CD14-positive monocyte (primary cell): Measurements from ENCODE around the gene IKBKG. TPM values are rescaled to one million over a fixed set of nuclear protein-coding genes. Genes with fewer than 3 reads are reported as not detected.

ENCODE experiments used
- DNase-seq, 3 donors: peaks; one replicate each; pipeline ENCODE4 v3.0.0-alpha.2; 2011 to 2022
- H2AFZ ChIP-seq: 2 replicates; pipeline ENCODE4 v1.6.0; 2012; ENCODE audit warnings: mild to moderate bottlenecking, low read depth, low read length, inconsistent platforms; ENCODE audit not compliant: insufficient read depth, poor library complexity, severe bottlenecking
- H3K27ac ChIP-seq, 2 donors: 1 replicate in 1 of 2; 2 replicates in 1 of 2; pipeline ENCODE4 v1.5.1; 2012 to 2013; ENCODE audit warnings: low read length in 2 of 2, control low read depth in 1 of 2, inconsistent platforms in 1 of 2, low read depth in 1 of 2, mild to moderate bottlenecking in 1 of 2
- H3K27me3 ChIP-seq, 2 donors: one replicate each; pipeline versions ENCODE4 v1.6.0 to v1.6.1; 2011 to 2013; ENCODE audit warnings: low read length in 2 of 2; ENCODE audit not compliant: control insufficient read depth in 2 of 2, insufficient read depth in 2 of 2
- H3K36me3 ChIP-seq, 2 donors: replicated peaks in 1 of 2; 1 replicate in 1 of 2; 2 replicates in 1 of 2; pipeline versions ENCODE4 v1.5.1 to v1.6.1; 2012 to 2013; ENCODE audit warnings: low read length in 2 of 2, control low read depth in 1 of 2, inconsistent platforms in 1 of 2, mild to moderate bottlenecking in 1 of 2; ENCODE audit not compliant: insufficient read depth in 2 of 2, control insufficient read depth in 1 of 2
- H3K4me1 ChIP-seq, 2 donors: 1 replicate in 1 of 2; 2 replicates in 1 of 2; pipeline versions ENCODE4 v1.5.1 to v1.6.1; 2012 to 2013; ENCODE audit warnings: low read length in 2 of 2, control low read depth in 1 of 2, inconsistent platforms in 1 of 2, mild to moderate bottlenecking in 1 of 2, moderate library complexity in 1 of 2; ENCODE audit not compliant: insufficient read depth in 2 of 2, control insufficient read depth in 1 of 2
- H3K4me2 ChIP-seq: replicated peaks from 2 replicates; pipeline ENCODE3; 2012; ENCODE audit warnings: low read length, moderate library complexity, mild to moderate bottlenecking; ENCODE audit not compliant: poor library complexity, severe bottlenecking; ENCODE audit errors: extremely low read depth
- H3K4me3 ChIP-seq, 3 experiments: fragments of 200-600 bp in 1 of 3; sonication (generic) in 1 of 3; replicated peaks in 1 of 3; 1 replicate in 2 of 3; 2 replicates in 1 of 3; pipeline ENCODE4 v1.5.1; 2011 to 2013; ENCODE audit warnings: low read length in 3 of 3, mild to moderate bottlenecking in 3 of 3, control low read depth in 2 of 3, low read depth in 2 of 3, inconsistent platforms in 1 of 3, moderate library complexity in 1 of 3
- H3K79me2 ChIP-seq: 2 replicates; pipeline ENCODE4 v1.6.0; 2012; ENCODE audit warnings: mild to moderate bottlenecking, control low read depth, inconsistent platforms, low read length, moderate library complexity; ENCODE audit not compliant: insufficient read depth
- H3K9ac ChIP-seq: 2 replicates; pipeline ENCODE4 v1.6.0; 2017; ENCODE audit warnings: low read length, mild to moderate bottlenecking; ENCODE audit not compliant: insufficient read depth, poor library complexity, severe bottlenecking
- H3K9me3 ChIP-seq, 2 donors: replicated peaks in 1 of 2; 1 replicate in 1 of 2; 2 replicates in 1 of 2; pipeline versions ENCODE4 v1.5.1 to v1.6.1; 2012 to 2013; ENCODE audit warnings: low read length in 2 of 2, control low read depth in 1 of 2; ENCODE audit not compliant: control insufficient read depth in 1 of 2, insufficient read depth in 1 of 2
- H4K20me1 ChIP-seq: 2 replicates; pipeline ENCODE4 v1.6.0; 2012; ENCODE audit warnings: mild to moderate bottlenecking, low read length, control low read depth, moderate library complexity; ENCODE audit not compliant: insufficient read depth
- H3K27ac Mint-ChIP-seq, 7 donors: one replicate each; pipeline ENCODE4 v1.8.0; 2020; ENCODE audit warnings: mild to moderate bottlenecking in 7 of 7, mixed read lengths in 7 of 7, moderate library complexity in 6 of 7, inconsistent platforms in 2 of 7
- H3K27me3 Mint-ChIP-seq, 3 donors: one replicate each; pipeline ENCODE4 v1.8.0; 2021 to 2022; ENCODE audit warnings: low read depth in 3 of 3, mild to moderate bottlenecking in 3 of 3, mixed read lengths in 3 of 3, moderate library complexity in 3 of 3, inconsistent platforms in 1 of 3
- H3K36me3 Mint-ChIP-seq, 2 donors: one replicate each; pipeline ENCODE4 v1.8.0; 2020; ENCODE audit warnings: mixed read lengths in 2 of 2, inconsistent platforms in 1 of 2, mild to moderate bottlenecking in 1 of 2
- H3K4me1 Mint-ChIP-seq: one replicate; pipeline ENCODE4 v1.8.0; 2020; ENCODE audit warnings: mild to moderate bottlenecking, mixed read lengths
- H3K4me3 Mint-ChIP-seq, 2 donors: one replicate each; pipeline ENCODE4 v1.8.0; 2020; ENCODE audit warnings: mild to moderate bottlenecking in 2 of 2, mixed read lengths in 2 of 2, moderate library complexity in 1 of 2
- H3K9me3 Mint-ChIP-seq, 7 donors: one replicate each; pipeline ENCODE4 v1.8.0; 2020 to 2022; ENCODE audit warnings: mixed read lengths in 7 of 7, mild to moderate bottlenecking in 6 of 7, moderate library complexity in 6 of 7, inconsistent platforms in 2 of 7
- CTCF ChIP-seq: fragments of 200-600 bp; IDR thresholded peaks from one replicate; pipeline ENCODE4 v1.8.0; 2022; ENCODE audit warnings: antibody characterized with exemption, mild to moderate bottlenecking
- WGBS: methylation state at CpG from one replicate; pipeline ENCODE4 v1.1.5; 2013; ENCODE audit warnings: missing lambda C conversion rate; ENCODE audit not compliant: insufficient coverage; 5-methylcytosine and 5-hydroxymethylcytosine counted together
- intact Hi-C, 2 donors: fragments of 100-400 bp; cut with micrococcal nuclease; formaldehyde crosslinking; loops; one replicate each; pipeline versions ENCODE4 v1.15.0 to v1.15.1; 2023
- polyA plus RNA-seq, 3 donors: library from polyadenylated mRNA; depleted of rRNA in 1 of 3; unstranded in 2 of 3; stranded (reverse) in 1 of 3; fragments of 300-500 nt in 2 of 3; fragments of >200 nt in 1 of 3; fragmentation: Illumina TruSeq in 2 of 3; gene quantifications; 1 replicate in 2 of 3; 2 replicates in 1 of 3; pipeline ENCODE4 v1.2.3, GENCODE V29; 2012 to 2021

IKBKG gene
- polyA plus RNA-seq, 3 donors, result 31.3 to 60.8 (median 33.7) TPM

GRCh38 chrX:154525606-154526490, 21.6 kb upstream of the IKBKG start:
- Histone ChIP-seq H3K4me3 (no peak overlapping the region), H4K20me1 (no peaks in the 10 kb centered on the region), H3K27me3 (no peaks in the 10 kb centered on the region), H3K4me1 (peaks cover 11 to 12% of the 10 kb centered on the region in 2 donors), H3K27ac (no peak overlapping the region), H3K79me2 (no peaks in the 10 kb centered on the region), H3K9ac (no peak overlapping the region), H3K36me3 (peaks cover 3 to 6% of the 10 kb centered on the region in 2 donors), H3K4me2 (no peak overlapping the region), H3K9me3 (no peaks in the 10 kb centered on the region), H2AFZ (no peak overlapping the region)
- intact Hi-C loops, result no loop called here
- 69% methylated on average over 5 of the region's 14 CpGs for WGBS
- peaks cover under 1% of the 10 kb centered on the region in 2 donors for H3K36me3 Mint-ChIP-seq
- H3K9me3 Mint-ChIP-seq, result peaks cover 0 to 2% (median 0%) of the 10 kb centered on the region in 7 donors
- TF ChIP-seq CTCF, result no peak
- H3K27ac Mint-ChIP-seq, result no peak overlapping the region
- DNase-seq, result no peak
- peaks cover 1 to 19% (median 1%) of the 10 kb centered on the region in 3 donors for H3K27me3 Mint-ChIP-seq
- H3K4me3 Mint-ChIP-seq, result no peak overlapping the region
- H3K4me1 Mint-ChIP-seq, result peaks cover 11% of the 10 kb centered on the region

GRCh38 chrX:154526901-154527675, 20.3 kb upstream of the IKBKG start:
- peak overlapping the region in 2 of 3 experiments; percentile 14 to 64 for H3K4me3 ChIP-seq
- intact Hi-C loops, result no loop called here
- H3K9me3 ChIP-seq, result no peaks in the 10 kb centered on the region
- peak overlapping the region; percentile 41 to 74 for H3K4me3 Mint-ChIP-seq
- peaks cover 4 to 11% of the 10 kb centered on the region in 2 donors for H3K36me3 Mint-ChIP-seq
- H3K9ac ChIP-seq, result peak overlapping the region; percentile 43
- peaks cover 1 to 19% (median 1%) of the 10 kb centered on the region in 3 donors for H3K27me3 Mint-ChIP-seq
- 0% methylated on average over 3 of the region's 15 CpGs for WGBS
- peak overlapping the region; percentile 72 for H3K4me2 ChIP-seq
- no peaks in the 10 kb centered on the region for H3K79me2 ChIP-seq
- peak overlapping the region in 5 of 7 donors; percentile 7 to 69 (median 33) for H3K27ac Mint-ChIP-seq
- peaks cover 0 to 2% (median 0%) of the 10 kb centered on the region in 7 donors for H3K9me3 Mint-ChIP-seq
- H4K20me1 ChIP-seq, result peaks cover 4% of the 10 kb centered on the region
- DNase-seq, result peak; percentile 49 to 63 (median 55)
- H3K27ac ChIP-seq, result peak overlapping the region in 1 of 2 donors; percentile 6
- H3K4me1 ChIP-seq, result peaks cover 11 to 12% of the 10 kb centered on the region in 2 donors
- H3K36me3 ChIP-seq, result peaks cover 11 to 12% of the 10 kb centered on the region in 2 donors
- H3K27me3 ChIP-seq, result no peaks in the 10 kb centered on the region
- peak; percentile 50 for TF ChIP-seq CTCF
- peaks cover 11% of the 10 kb centered on the region for H3K4me1 Mint-ChIP-seq
- peak overlapping the region; percentile 63 for H2AFZ ChIP-seq
